Fibroblast of pulmonary artery (primary cell): ENCODE data around the gene LRRFIP2.

Experiments used
- DNase-seq: peaks from one replicate; pipeline ENCODE4 v3.0.0-alpha.2; 2010; ENCODE audit warnings: low read depth
- H3K4me3 ChIP-seq: replicated peaks from 2 replicates; pipeline ENCODE4 v1.5.1; 2011; ENCODE audit warnings: low read depth, mild to moderate bottlenecking, control low read depth, low read length, moderate library complexity
- CTCF ChIP-seq: IDR thresholded peaks from 2 replicates; pipeline ENCODE4 v1.5.1; 2011; ENCODE audit warnings: mild to moderate bottlenecking, control low read depth, low read length, inconsistent platforms; ENCODE audit errors: missing control alignments

The LRRFIP2 gene

GRCh38 chr3:37137516-37137915 lies 36.9 kb downstream of the LRRFIP2 start:
- H3K4me3 ChIP-seq: no peak overlapping the region
- TF ChIP-seq CTCF: no peak
- no peak for DNase-seq

DNA sequence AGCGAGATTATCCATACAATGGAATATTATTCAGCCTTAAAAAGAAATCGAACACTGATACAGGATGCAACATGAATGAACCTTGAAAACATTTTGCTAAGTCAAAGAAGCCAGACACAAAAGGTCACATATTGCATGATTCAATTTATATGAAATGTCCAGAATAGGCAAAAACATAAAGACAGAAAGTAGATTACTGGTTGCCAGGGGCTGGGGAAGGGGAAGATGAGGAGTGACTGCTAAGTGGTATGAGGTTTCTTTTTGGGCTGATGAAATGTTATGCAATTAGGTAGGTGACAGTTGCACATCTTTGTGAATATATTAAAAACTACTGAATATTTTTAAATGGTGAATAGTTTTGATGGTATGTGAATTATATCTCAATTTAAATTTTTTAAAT lies 38.3 kb downstream of the LRRFIP2 start:
- no peak overlapping the region for H3K4me3 ChIP-seq
- no peak for TF ChIP-seq CTCF
- DNase-seq: no peak

- H3K4me3 ChIP-seq: no peak overlapping the region
- no peak for DNase-seq
- no peak for TF ChIP-seq CTCF
These were observed 38.8 kb downstream of the LRRFIP2 start for GRCh38 chr3:37135561-37135960.

DNA sequence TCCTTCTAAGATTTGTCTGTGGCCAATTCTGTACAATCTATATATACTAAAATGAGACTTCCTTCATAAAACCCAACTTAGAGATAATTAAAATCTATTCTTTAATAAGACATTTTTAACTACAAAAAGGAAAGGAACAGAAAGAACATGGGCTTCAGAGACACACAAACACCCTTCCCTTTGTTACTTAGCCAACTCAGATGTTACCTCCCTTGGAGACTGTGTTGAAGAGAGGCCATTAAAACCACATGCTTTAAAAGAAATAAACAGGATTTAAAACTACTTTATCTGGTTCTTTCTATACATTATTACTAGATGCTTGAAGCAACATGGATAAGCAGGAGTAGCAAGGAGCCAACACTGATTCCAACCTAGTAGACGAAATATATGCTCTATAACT lies 42.0 kb downstream of the LRRFIP2 start:
- TF ChIP-seq CTCF: no peak
- no peak overlapping the region for H3K4me3 ChIP-seq
- DNase-seq: no peak

DNA sequence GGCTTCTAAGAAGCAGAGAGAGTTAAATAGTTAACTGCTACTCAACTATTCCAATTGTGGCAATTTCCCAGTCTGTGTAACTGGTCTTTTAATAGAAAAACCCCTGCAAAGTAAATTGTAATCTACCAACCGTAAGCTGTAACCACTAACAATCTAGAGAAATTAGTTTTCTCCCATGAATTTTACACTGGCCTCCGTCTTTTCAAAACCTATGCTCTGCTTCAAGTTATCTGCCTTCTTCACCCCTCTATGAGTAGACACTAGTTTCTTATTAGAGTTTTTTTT lies 42.6 kb downstream of the LRRFIP2 start:
- no peak for TF ChIP-seq CTCF
- no peak overlapping the region for H3K4me3 ChIP-seq
- DNase-seq: no peak

GRCh38 chr3:37130984-37131859 lies 43.2 kb downstream of the LRRFIP2 start:
- no peak overlapping the region for H3K4me3 ChIP-seq
- DNase-seq: no peak
- TF ChIP-seq CTCF: no peak

DNA sequence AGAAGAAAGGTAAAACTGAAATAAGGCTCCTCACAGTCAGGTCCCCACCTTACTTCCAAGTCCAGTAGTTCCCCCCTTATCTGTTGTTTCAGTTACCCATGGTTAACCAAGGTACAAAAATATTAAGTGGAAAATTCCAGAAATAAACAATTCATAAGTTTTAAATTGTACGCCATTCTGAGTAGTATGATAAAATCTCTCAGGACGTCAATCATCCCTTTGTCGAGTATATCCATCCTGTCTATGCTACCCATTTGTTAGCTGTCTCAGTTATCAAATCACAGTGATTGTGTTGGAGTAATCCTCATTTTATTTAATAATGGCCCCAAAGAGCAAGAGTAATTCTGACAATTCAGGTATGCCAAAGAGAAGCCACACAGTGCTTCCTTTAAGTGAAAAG lies 43.9 kb downstream of the LRRFIP2 start:
- no peak overlapping the region for H3K4me3 ChIP-seq
- no peak for TF ChIP-seq CTCF
- DNase-seq: no peak
